WTC11 (cell line): ENCODE results near the gene INHBC. TPM values are rescaled to one million over a fixed set of nuclear protein-coding genes. Genes with fewer than 3 reads are reported as not detected.

Experiments used
- ATAC-seq: fragments of 200-7000 bp; cut with Tn5 transposase; 2 replicates; pipeline ENCODE4 v1.10.0; 2021; ENCODE audit warnings: mild to moderate bottlenecking, moderate library complexity
- CTCF ChIA-PET: fragments of 300-600 bp; sonication (Branson Sonifier 250); formaldehyde crosslinking; loops from one replicate; lab custom pipeline; 2021; ENCODE audit warnings: antibody characterized with exemption; lab: Charles Lee
- POLR2A ChIA-PET: fragments of 350-600 bp; sonication (Branson Sonifier 250); formaldehyde crosslinking; loops from one replicate; lab custom pipeline; 2021; ENCODE audit warnings: antibody characterized with exemption; lab: Charles Lee
- DNase-seq: peaks from one replicate; pipeline ENCODE4 v3.0.0; 2021; ENCODE audit warnings: low spot score
- H3K27ac Mint-ChIP-seq: 2 replicates; pipeline ENCODE4 v1.8.0; 2021; ENCODE audit warnings: mixed read lengths
- H3K27me3 Mint-ChIP-seq: 2 replicates; pipeline ENCODE4 v1.8.0; 2021; ENCODE audit warnings: low read depth, mild to moderate bottlenecking, moderate library complexity, mixed read lengths
- H3K36me3 Mint-ChIP-seq: 2 replicates; pipeline ENCODE4 v1.8.0; 2021; ENCODE audit warnings: mixed read lengths
- H3K4me1 Mint-ChIP-seq: 2 replicates; pipeline ENCODE4 v1.8.0; 2022; ENCODE audit warnings: mixed read lengths
- H3K4me3 Mint-ChIP-seq: 2 replicates; pipeline ENCODE4 v1.8.0; 2021; ENCODE audit warnings: mild to moderate bottlenecking, moderate library complexity, mixed read lengths
- H3K9me3 Mint-ChIP-seq: 2 replicates; pipeline ENCODE4 v1.8.0; 2021; ENCODE audit warnings: mixed read lengths
- CBFB ChIP-seq: sonication (generic); formaldehyde crosslinking; IDR thresholded peaks from 2 replicates; pipeline ENCODE4 v1.8.1; 2022; ENCODE audit warnings: mild to moderate bottlenecking, low read depth, missing genetic modification reagents
- CREB1 ChIP-seq: sonication (generic); formaldehyde crosslinking; IDR thresholded peaks from 2 replicates; pipeline ENCODE4 v1.8.0; 2023; ENCODE audit warnings: mild to moderate bottlenecking, missing genetic modification reagents
- ERG ChIP-seq: fragments of 250-450 bp; sonication (Bioruptor Pico); IDR thresholded peaks from 2 replicates; pipeline ENCODE4 v1.8.0; 2021; ENCODE audit warnings: mild to moderate bottlenecking
- FOXJ3 ChIP-seq: sonication (generic); formaldehyde crosslinking; IDR thresholded peaks from 2 replicates; pipeline ENCODE4 v1.9.0; 2021; ENCODE audit warnings: missing genetic modification reagents, mild to moderate bottlenecking, borderline replicate concordance
- GABPB1 ChIP-seq: sonication (generic); formaldehyde crosslinking; IDR thresholded peaks from 2 replicates; pipeline ENCODE4 v1.8.1; 2023; ENCODE audit warnings: mild to moderate bottlenecking, missing genetic modification reagents
- IRF1 ChIP-seq: sonication (generic); formaldehyde crosslinking; IDR thresholded peaks from 2 replicates; pipeline ENCODE4 v1.8.0; 2023; ENCODE audit warnings: missing genetic modification reagents
- JAZF1 ChIP-seq: fragments of 250-450 bp; sonication (Bioruptor Pico); IDR thresholded peaks from 2 replicates; pipeline ENCODE4 v1.9.0; 2021; ENCODE audit warnings: moderate library complexity, mild to moderate bottlenecking, inconsistent platforms
- MYBL2 ChIP-seq: sonication (generic); formaldehyde crosslinking; IDR thresholded peaks from 2 replicates; pipeline ENCODE4 v1.8.1; 2023; ENCODE audit warnings: mild to moderate bottlenecking, moderate library complexity, missing genetic modification reagents
- NR2C2 ChIP-seq: sonication (generic); formaldehyde crosslinking; IDR thresholded peaks from 2 replicates; pipeline ENCODE4 v1.8.0; 2022; ENCODE audit warnings: mild to moderate bottlenecking, missing genetic modification reagents
- ZNF232 ChIP-seq: sonication (generic); formaldehyde crosslinking; IDR thresholded peaks from 2 replicates; pipeline ENCODE4 v1.8.0; 2022; ENCODE audit warnings: mild to moderate bottlenecking, missing genetic modification reagents
- ZNF423 ChIP-seq: fragments of 250-450 bp; sonication (Bioruptor Pico); IDR thresholded peaks from 2 replicates; pipeline ENCODE4 v2.1.2; 2022; ENCODE audit warnings: mild to moderate bottlenecking, moderate library complexity
- ZNF425 ChIP-seq: fragments of 250-450 bp; sonication (Bioruptor Pico); conservative IDR thresholded peaks from 2 replicates; pipeline ENCODE4 v1.9.0; 2021; ENCODE audit warnings: mild to moderate bottlenecking
- ZNF532 ChIP-seq: fragments of 250-450 bp; sonication (Bioruptor Pico); IDR thresholded peaks from 2 replicates; pipeline ENCODE4 v1.9.0; 2021; ENCODE audit warnings: mild to moderate bottlenecking, borderline replicate concordance
- total RNA-seq: library from RNA; stranded (reverse); gene quantifications from 3 replicates; pipeline ENCODE4 v1.2.3, GENCODE V29; 2021

The INHBC gene
- total RNA-seq, 1 experiment from 2014 or later, result 0.20 TPM

GRCh38 chr12:57388425-57388824, 46.2 kb upstream of the INHBC start (continued):
- no peak for TF ChIP-seq JAZF1
- TF ChIP-seq ZNF423 (CRISPR knock-in tag), result no peak
- no peak for TF ChIP-seq ERG (CRISPR knock-in tag)

- POLR2A ChIA-PET, result no interaction called here
- H3K36me3 Mint-ChIP-seq, result peaks cover 6% of the 10 kb centered on the region
- no peak for DNase-seq
These were observed 45.6 kb upstream of the INHBC start for GRCh38 chr12:57389033-57389432.

More at GRCh38 chr12:57389033-57389432, 45.6 kb upstream of the INHBC start:
- Mint-ChIP-seq H3K27ac (no peak overlapping the region), H3K9me3 (no peaks in the 10 kb centered on the region), H3K27me3 (no peaks in the 10 kb centered on the region), H3K4me1 (peaks cover 11% of the 10 kb centered on the region), H3K4me3 (no peak overlapping the region)
- no peak for ATAC-seq
- CTCF ChIA-PET, result interaction anchor here (1.0 to 1.6 kb wide), 4 partner anchors 41 to 81 kb away, joined by 4 to 9 read pairs (median 4); no protein-coding TSS in a partner anchor
- no peak for TF ChIP-seq CREB1 (CRISPR knock-in tag)
- no peak for TF ChIP-seq IRF1 (CRISPR knock-in tag)
- TF ChIP-seq CBFB, result no peak
- no peak for TF ChIP-seq GABPB1 (CRISPR knock-in tag)
- no peak for TF ChIP-seq FOXJ3 (CRISPR knock-in tag)
- no peak for TF ChIP-seq ZNF532 (CRISPR knock-in tag)
- no peak for TF ChIP-seq ZNF232 (CRISPR knock-in tag)
- no peak for TF ChIP-seq NR2C2
- TF ChIP-seq ZNF425, result no peak
- TF ChIP-seq MYBL2 (CRISPR knock-in tag), result no peak
